HEK293 (cell line): ENCODE results near the gene KIRREL1.

Experiments
- PRDM6 ChIP-seq: fragments of 450-650 bp; formaldehyde crosslinking; IDR thresholded peaks from 2 replicates; pipeline ENCODE4 v1.5.1; 2017; ENCODE audit warnings: missing biosample characterization, missing genetic modification characterization
- ZBTB10 ChIP-seq: fragments of 450-650 bp; formaldehyde crosslinking; IDR thresholded peaks from 2 replicates; pipeline ENCODE4 v1.5.1; 2016; ENCODE audit warnings: missing biosample characterization, missing genetic modification characterization

GRCh38 chr1:158067662-158068061 is 74.2 kb downstream of the KIRREL1 start:
- TF ChIP-seq PRDM6 (tag by site-specific recombination) (no peak), ZBTB10 (tag by site-specific recombination) (no peak)
